ENCODE data around the gene ZFAND3.

The ZFAND3 gene

GRCh38 chr6:37866590-37867507, 47.3 kb downstream of the ZFAND3 start:
- TF ChIP-seq, protein P1, sequence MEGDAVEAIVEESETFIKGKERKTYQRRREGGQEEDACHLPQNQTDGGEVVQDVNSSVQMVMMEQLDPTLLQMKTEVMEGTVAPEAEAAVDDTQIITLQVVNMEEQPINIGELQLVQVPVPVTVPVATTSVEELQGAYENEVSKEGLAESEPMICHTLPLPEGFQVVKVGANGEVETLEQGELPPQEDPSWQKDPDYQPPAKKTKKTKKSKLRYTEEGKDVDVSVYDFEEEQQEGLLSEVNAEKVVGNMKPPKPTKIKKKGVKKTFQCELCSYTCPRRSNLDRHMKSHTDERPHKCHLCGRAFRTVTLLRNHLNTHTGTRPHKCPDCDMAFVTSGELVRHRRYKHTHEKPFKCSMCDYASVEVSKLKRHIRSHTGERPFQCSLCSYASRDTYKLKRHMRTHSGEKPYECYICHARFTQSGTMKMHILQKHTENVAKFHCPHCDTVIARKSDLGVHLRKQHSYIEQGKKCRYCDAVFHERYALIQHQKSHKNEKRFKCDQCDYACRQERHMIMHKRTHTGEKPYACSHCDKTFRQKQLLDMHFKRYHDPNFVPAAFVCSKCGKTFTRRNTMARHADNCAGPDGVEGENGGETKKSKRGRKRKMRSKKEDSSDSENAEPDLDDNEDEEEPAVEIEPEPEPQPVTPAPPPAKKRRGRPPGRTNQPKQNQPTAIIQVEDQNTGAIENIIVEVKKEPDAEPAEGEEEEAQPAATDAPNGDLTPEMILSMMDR (conservative IDR thresholded peaks at IDR 0.05; ENCODE audit: control insufficient read depth, insufficient read depth, low read depth, low read length), result no peak
- no peak for DNase-seq (ENCODE audit: low read depth)
- H3K4me3 ChIP-seq (ENCODE audit: control insufficient read depth, low read depth, low read length), result no peak overlapping the region

DNA sequence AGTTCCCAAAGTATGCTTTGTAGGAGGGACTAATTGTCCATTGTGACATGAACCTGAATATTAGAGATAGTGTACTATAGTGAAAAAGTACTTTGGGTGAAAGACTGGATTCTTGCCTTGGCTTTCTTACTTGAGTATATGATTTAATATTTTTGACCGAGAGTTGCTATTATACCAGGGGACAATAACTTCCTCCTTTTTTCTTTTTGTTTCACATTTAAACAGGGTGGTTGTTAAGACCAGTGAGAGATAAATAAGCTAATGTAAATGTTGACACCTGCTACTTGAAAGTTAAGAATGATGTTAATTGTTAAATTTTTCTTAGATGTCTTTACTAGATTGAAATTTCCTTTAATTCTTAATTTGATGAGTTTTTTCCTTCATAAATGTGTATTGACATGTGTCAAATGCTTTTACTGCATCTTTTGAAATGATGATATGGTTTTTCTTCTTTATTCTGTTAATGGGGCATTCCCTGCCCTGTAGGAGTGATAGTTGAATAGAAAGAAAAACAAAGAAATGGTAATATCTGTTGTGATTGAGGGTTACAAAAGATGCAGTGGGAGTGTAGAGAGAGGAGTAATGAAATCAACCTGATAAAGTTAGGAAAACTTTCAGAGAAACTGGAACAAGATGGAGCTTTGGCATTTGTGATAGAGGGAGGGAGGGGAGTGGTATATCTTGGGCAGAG, 48.4 kb downstream of the ZFAND3 start:
- H3K4me3 ChIP-seq (ENCODE audit: control insufficient read depth, low read depth, low read length), result no peak overlapping the region
- TF ChIP-seq, protein P1 (conservative IDR thresholded peaks at IDR 0.05; ENCODE audit: control insufficient read depth, insufficient read depth, low read depth, low read length), result no peak
- DNase-seq (ENCODE audit: low read depth), result no peak

- no peak overlapping the region for H3K4me3 ChIP-seq (ENCODE audit: control insufficient read depth, low read depth, low read length)
- TF ChIP-seq, protein P1 (conservative IDR thresholded peaks at IDR 0.05; ENCODE audit: control insufficient read depth, insufficient read depth, low read depth, low read length), result no peak
Measured at GRCh38 chr6:37868447-37868825, 48.9 kb downstream of the ZFAND3 start.

GRCh38 chr6:37871616-37872372, 52.3 kb downstream of the ZFAND3 start:
- TF ChIP-seq, protein P1 (conservative IDR thresholded peaks at IDR 0.05; ENCODE audit: control insufficient read depth, insufficient read depth, low read depth, low read length), result no peak
- DNase-seq (ENCODE audit: low read depth), result no peak
- no peak overlapping the region for H3K4me3 ChIP-seq (ENCODE audit: control insufficient read depth, low read depth, low read length)

More at GRCh38 chr6:37868447-37868825, 48.9 kb downstream of the ZFAND3 start:
- DNase-seq (ENCODE audit: low read depth), result peak; percentile 57

DNA sequence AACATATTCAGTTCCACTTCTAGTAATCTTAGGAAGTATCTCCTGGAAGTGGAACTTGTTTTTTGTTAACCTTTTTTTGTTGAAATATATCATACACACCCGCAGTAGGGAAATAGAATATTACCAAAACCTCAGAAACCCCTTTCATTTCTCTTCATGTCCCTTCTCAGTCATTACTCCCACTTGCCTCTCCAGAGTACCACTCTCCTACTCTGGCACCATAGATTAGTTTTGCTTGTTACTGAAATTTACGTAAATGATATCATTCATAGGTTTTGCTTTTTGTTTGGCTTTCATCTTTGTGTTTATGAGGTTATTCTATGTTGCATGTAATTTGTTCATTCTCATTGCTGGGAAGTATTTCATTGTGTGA, 52.8 kb downstream of the ZFAND3 start:
- no peak overlapping the region for H3K4me3 ChIP-seq (ENCODE audit: control insufficient read depth, low read depth, low read length)
- TF ChIP-seq, protein P1 (conservative IDR thresholded peaks at IDR 0.05; ENCODE audit: control insufficient read depth, insufficient read depth, low read depth, low read length), result no peak
- no peak for DNase-seq (ENCODE audit: low read depth)

- no peak overlapping the region for H3K4me3 ChIP-seq (ENCODE audit: control insufficient read depth, low read depth, low read length)
- DNase-seq (ENCODE audit: low read depth), result no peak
- TF ChIP-seq, protein P1 (conservative IDR thresholded peaks at IDR 0.05; ENCODE audit: control insufficient read depth, insufficient read depth, low read depth, low read length), result no peak
Measured at GRCh38 chr6:37874726-37875125, 55.2 kb downstream of the ZFAND3 start.
